NT2/D1 (cell line): Measurements from ENCODE around the gene PCBD2.

ENCODE experiments used
- SUZ12 ChIP-seq: IDR thresholded peaks from 2 replicates; pipeline ENCODE4 v1.6.1; 2011; ENCODE audit not compliant: insufficient read length, insufficient read depth; ENCODE audit errors: extremely low read depth
- YY1 ChIP-seq: IDR thresholded peaks from 2 replicates; pipeline ENCODE4 v1.6.1; 2011; ENCODE audit not compliant: insufficient read length, insufficient read depth
- ZNF274 ChIP-seq: IDR thresholded peaks from 2 replicates; pipeline ENCODE4 v1.6.1; 2011; ENCODE audit warnings: mild to moderate bottlenecking, low read depth, low read length

- TF ChIP-seq ZNF274 (no peak), YY1 (no peak), SUZ12 (no peak)
Observed at GRCh38 chr5:134989266-134989830, 84.4 kb downstream of the PCBD2 start.
